PC-9 (cell line): Measurements from ENCODE around the gene NEB. TPM values are rescaled to one million over a fixed set of nuclear protein-coding genes. Genes with fewer than 3 reads are reported as not detected.

Experiments used
- BruUV-seq: library from RNA; stranded (reverse); fragments of 400-500 nt; replicated peaks from 2 replicates; lab custom pipeline; 2021; lab: Mats Ljungman, UMichigan
- CTCF ChIA-PET: fragments of 300-600 bp; sonication (Branson Sonifier 250); formaldehyde crosslinking; loops from one replicate; lab custom pipeline; 2022; ENCODE audit warnings: antibody characterized with exemption; lab: Charles Lee
- POLR2A ChIA-PET: fragments of 300-600 bp; sonication (Branson Sonifier 250); formaldehyde crosslinking; loops from one replicate; lab custom pipeline; 2022; ENCODE audit warnings: antibody characterized with exemption; ENCODE audit not compliant: unreplicated experiment; lab: Charles Lee
- DNase-seq, 2 experiments: peaks; one replicate each; pipeline versions ENCODE4 v3.0.0 to v3.0.0-alpha.2; 2015 to 2022; ENCODE audit warnings: mixed read lengths in 1 of 2
- H2AFZ ChIP-seq: fragments of 200-600 bp; sonication (generic); 2 replicates; pipeline ENCODE4 v1.8.1; 2017; ENCODE audit warnings: antibody characterized with exemption
- H3F3A ChIP-seq: fragments of 200-600 bp; sonication (generic); 2 replicates; pipeline ENCODE4 v1.8.1; 2017; ENCODE audit warnings: antibody characterized with exemption, mild to moderate bottlenecking, low read depth; ENCODE audit not compliant: insufficient read depth
- H3K27ac ChIP-seq: fragments of 200-600 bp; sonication (generic); 2 replicates; pipeline ENCODE4 v1.6.1; 2016; ENCODE audit warnings: mixed run types
- H3K27me3 ChIP-seq: fragments of 200-600 bp; sonication (generic); 2 replicates; pipeline ENCODE4 v1.6.1; 2016; ENCODE audit warnings: low read depth, mixed run types; ENCODE audit not compliant: insufficient read depth
- H3K36me3 ChIP-seq: fragments of 200-600 bp; sonication (generic); 2 replicates; pipeline ENCODE4 v1.6.1; 2016; ENCODE audit warnings: low read depth, mixed run types
- H3K4me1 ChIP-seq: fragments of 200-600 bp; sonication (generic); replicated peaks from 2 replicates; pipeline ENCODE4 v1.6.1; 2016; ENCODE audit warnings: mixed run types; ENCODE audit not compliant: insufficient read depth
- H3K4me2 ChIP-seq: fragments of 200-600 bp; sonication (generic); 2 replicates; pipeline ENCODE4 v1.6.1; 2017; ENCODE audit warnings: mixed run types
- H3K4me3 ChIP-seq: fragments of 200-600 bp; sonication (generic); 2 replicates; pipeline ENCODE4 v1.6.1; 2016; ENCODE audit warnings: mixed run types
- H3K79me2 ChIP-seq: fragments of 200-600 bp; sonication (generic); 2 replicates; pipeline ENCODE4 v1.6.1; 2017; ENCODE audit warnings: low read depth, mixed run types
- H3K9me2 ChIP-seq: fragments of 200-600 bp; sonication (generic); 2 replicates; pipeline ENCODE4 v1.8.1; 2017; ENCODE audit warnings: mild to moderate bottlenecking; ENCODE audit not compliant: insufficient read depth
- H3K9me3 ChIP-seq: fragments of 200-600 bp; sonication (generic); 2 replicates; pipeline ENCODE4 v1.8.1; 2016; ENCODE audit warnings: low read depth; ENCODE audit not compliant: insufficient read depth
- H4K20me1 ChIP-seq: fragments of 200-600 bp; sonication (generic); 2 replicates; pipeline ENCODE4 v1.8.1; 2017; ENCODE audit not compliant: insufficient read depth
- EZH2 ChIP-seq: fragments of 200-600 bp; sonication (generic); IDR thresholded peaks from 2 replicates; pipeline ENCODE4 v1.8.0; 2017; ENCODE audit warnings: antibody characterized with exemption, low read depth
- intact Hi-C: fragments of 100-400 bp; cut with micrococcal nuclease; formaldehyde crosslinking; loops from one replicate; pipeline ENCODE4 v1.10.0; 2022; ENCODE audit not compliant: unreplicated experiment
- total RNA-seq: library from RNA; stranded (reverse); gene quantifications from 2 replicates; pipeline ENCODE4 v1.2.3, GENCODE V29; 2021
- TF ChIP-seq, protein P1 (sequence below): fragments of 200-600 bp; sonication (generic); conservative IDR thresholded peaks from 2 replicates; pipeline ENCODE4 v1.6.1; 2017; ENCODE audit warnings: mixed run types, antibody characterized with exemption, mild to moderate bottlenecking, moderate library complexity

Gene NEB
- total RNA-seq, 1 experiment from 2014 or later, result 0.15 TPM

DNA sequence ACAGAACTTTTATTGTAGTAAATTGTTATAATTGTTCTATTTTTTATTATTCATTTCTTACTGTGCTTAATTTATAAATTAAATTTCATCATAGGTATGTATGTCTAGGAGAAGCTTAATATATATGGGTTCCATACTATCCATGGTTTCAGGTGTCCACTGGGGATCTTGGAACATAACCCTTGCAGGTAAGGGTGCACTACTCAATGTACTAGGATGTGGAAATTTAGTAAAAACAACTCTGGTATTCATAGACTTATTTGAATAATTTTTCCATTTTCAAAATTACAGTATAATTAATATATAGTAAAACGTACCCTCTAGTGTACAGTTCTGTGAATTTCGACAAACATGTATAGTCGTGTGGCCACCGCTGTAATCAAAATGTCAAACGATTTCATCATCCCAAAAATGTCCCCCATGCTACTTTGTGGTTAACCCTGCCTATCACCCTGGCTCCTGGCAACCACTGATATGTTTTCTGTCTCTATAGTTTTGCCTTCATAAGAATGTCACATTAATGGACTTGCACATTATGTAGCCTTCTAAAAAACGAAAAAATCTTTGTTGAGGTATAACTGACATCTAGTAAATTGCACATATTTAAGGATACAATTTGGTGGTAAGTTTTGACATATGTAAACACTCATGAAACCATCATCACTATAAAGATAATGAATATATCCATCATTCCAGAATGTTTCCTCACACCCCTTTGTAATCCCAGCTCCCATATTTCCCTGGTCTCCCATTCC is 48.3 kb upstream of the NEB start:
- BruUV-seq, result no TSS peak
- Histone ChIP-seq H3K36me3 (no peaks in the 10 kb centered on the region), H3K4me3 (no peak overlapping the region), H3K79me2 (no peaks in the 10 kb centered on the region), H3F3A (no peaks in the 10 kb centered on the region), H3K27ac (no peak overlapping the region), H2AFZ (no peak overlapping the region), H3K4me2 (no peak overlapping the region), H4K20me1 (no peaks in the 10 kb centered on the region), H3K9me3 (no peaks in the 10 kb centered on the region), H3K9me2 (no peaks in the 10 kb centered on the region), H3K27me3 (no peaks in the 10 kb centered on the region), H3K4me1 (no peaks in the 10 kb centered on the region)
- intact Hi-C loops, result no loop called here
- TF ChIP-seq, protein P1, sequence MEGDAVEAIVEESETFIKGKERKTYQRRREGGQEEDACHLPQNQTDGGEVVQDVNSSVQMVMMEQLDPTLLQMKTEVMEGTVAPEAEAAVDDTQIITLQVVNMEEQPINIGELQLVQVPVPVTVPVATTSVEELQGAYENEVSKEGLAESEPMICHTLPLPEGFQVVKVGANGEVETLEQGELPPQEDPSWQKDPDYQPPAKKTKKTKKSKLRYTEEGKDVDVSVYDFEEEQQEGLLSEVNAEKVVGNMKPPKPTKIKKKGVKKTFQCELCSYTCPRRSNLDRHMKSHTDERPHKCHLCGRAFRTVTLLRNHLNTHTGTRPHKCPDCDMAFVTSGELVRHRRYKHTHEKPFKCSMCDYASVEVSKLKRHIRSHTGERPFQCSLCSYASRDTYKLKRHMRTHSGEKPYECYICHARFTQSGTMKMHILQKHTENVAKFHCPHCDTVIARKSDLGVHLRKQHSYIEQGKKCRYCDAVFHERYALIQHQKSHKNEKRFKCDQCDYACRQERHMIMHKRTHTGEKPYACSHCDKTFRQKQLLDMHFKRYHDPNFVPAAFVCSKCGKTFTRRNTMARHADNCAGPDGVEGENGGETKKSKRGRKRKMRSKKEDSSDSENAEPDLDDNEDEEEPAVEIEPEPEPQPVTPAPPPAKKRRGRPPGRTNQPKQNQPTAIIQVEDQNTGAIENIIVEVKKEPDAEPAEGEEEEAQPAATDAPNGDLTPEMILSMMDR, result no peak
- no peak for TF ChIP-seq EZH2
- DNase-seq, result no peak
- ChIA-PET POLR2A (no interaction called here), CTCF (no interaction called here)

DNA sequence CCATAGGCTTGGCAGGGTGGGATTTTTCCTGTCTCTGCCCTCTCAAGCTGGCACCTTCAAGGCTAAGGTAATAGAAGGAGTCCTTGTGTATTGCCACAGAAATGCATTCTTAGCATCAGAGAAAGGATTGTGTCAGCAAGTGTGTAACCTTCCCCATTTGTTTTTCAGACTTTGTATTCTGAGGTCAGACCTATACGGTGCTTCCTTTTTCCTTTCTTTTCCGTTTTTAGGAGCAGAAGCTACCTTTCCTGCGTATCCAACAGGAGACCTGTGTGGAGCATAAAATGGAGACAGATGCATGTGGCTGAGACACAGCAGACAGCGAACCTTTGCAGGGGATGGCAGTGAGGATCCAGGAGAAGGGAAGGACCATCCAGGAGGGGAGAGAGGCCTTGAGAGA is 47.4 kb upstream of the NEB start:
- TF ChIP-seq, protein P1, result no peak
- no peak for TF ChIP-seq EZH2
- intact Hi-C loops, result no loop called here
- no TSS peak for BruUV-seq

DNA sequence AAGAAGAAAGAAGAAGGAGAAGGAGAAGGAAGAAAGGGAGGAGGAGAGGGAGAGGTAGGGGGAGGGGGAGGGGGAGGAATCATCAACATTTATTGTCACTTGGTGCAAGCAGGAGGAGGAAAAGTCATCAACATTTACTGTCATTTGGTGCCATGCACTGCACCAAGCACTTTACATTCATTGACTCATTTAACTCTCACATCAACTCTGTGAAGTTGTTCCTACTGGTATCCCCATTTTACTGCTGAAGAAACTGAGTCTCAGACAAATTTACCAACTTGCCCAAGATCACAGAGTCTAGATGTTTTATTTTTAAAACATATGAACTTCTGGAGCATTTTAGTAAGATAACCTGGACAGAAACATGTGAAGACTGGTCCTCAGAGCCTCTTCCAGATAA is 46.7 kb upstream of the NEB start:
- intact Hi-C loops, result no loop called here
- Histone ChIP-seq H3K9me2 (no peaks in the 10 kb centered on the region), H3K27ac (no peak overlapping the region), H3F3A (no peaks in the 10 kb centered on the region), H3K4me2 (no peak overlapping the region), H2AFZ (no peak overlapping the region), H3K9me3 (no peaks in the 10 kb centered on the region), H3K27me3 (no peaks in the 10 kb centered on the region), H4K20me1 (no peaks in the 10 kb centered on the region), H3K4me3 (no peak overlapping the region), H3K36me3 (no peaks in the 10 kb centered on the region), H3K4me1 (no peaks in the 10 kb centered on the region), H3K79me2 (no peaks in the 10 kb centered on the region)
- no peak for TF ChIP-seq EZH2
- TF ChIP-seq, protein P1, result no peak
- CTCF ChIA-PET, result no interaction called here
- DNase-seq, result no peak
- POLR2A ChIA-PET, result no interaction called here
- BruUV-seq, result no TSS peak

More for the DNA sequence above, 47.4 kb upstream of the NEB start:
- POLR2A ChIA-PET, result no interaction called here
- Histone ChIP-seq H3K4me1 (no peaks in the 10 kb centered on the region), H3K4me2 (no peak overlapping the region), H3K79me2 (no peaks in the 10 kb centered on the region), H4K20me1 (no peaks in the 10 kb centered on the region), H3K27me3 (no peaks in the 10 kb centered on the region), H3K4me3 (no peak overlapping the region), H2AFZ (no peak overlapping the region), H3F3A (no peaks in the 10 kb centered on the region), H3K27ac (no peak overlapping the region), H3K9me3 (no peaks in the 10 kb centered on the region), H3K9me2 (no peaks in the 10 kb centered on the region), H3K36me3 (no peaks in the 10 kb centered on the region)
- DNase-seq, result no peak
- CTCF ChIA-PET, result no interaction called here
